Activated naive CD4-positive, alpha-beta T cell treated with anti-CD3 and anti-CD28 coated beads for 36 hours (primary cell): ENCODE results near the gene ZNF609. TPM values are rescaled to one million over a fixed set of nuclear protein-coding genes. Genes with fewer than 3 reads are reported as not detected.

Experiments used
- CTCF ChIA-PET: fragments of 350-600 bp; sonication (Branson Sonifier 250); formaldehyde crosslinking; loops from one replicate; lab custom pipeline; 2021; ENCODE audit warnings: antibody characterized with exemption; lab: Charles Lee
- DNase-seq: peaks from one replicate; pipeline ENCODE4 v3.0.0-alpha.2; 2020
- H3K27ac Mint-ChIP-seq: one replicate; pipeline ENCODE4 v1.8.0; 2021; ENCODE audit warnings: mild to moderate bottlenecking, mixed read lengths
- H3K27me3 Mint-ChIP-seq: one replicate; pipeline ENCODE4 v1.8.0; 2021; ENCODE audit warnings: low read depth, mixed read lengths
- H3K36me3 Mint-ChIP-seq: one replicate; pipeline ENCODE4 v1.8.0; 2021; ENCODE audit warnings: low read depth, mixed read lengths
- H3K4me1 Mint-ChIP-seq: one replicate; pipeline ENCODE4 v1.8.0; 2021; ENCODE audit warnings: low read depth, mixed read lengths
- H3K4me3 Mint-ChIP-seq: one replicate; pipeline ENCODE4 v1.8.0; 2021; ENCODE audit warnings: mild to moderate bottlenecking, moderate library complexity, mixed read lengths
- H3K9me3 Mint-ChIP-seq: one replicate; pipeline ENCODE4 v1.8.0; 2021; ENCODE audit warnings: mixed read lengths
- intact Hi-C: fragments of 100-400 bp; cut with micrococcal nuclease; formaldehyde crosslinking; loops from one replicate; pipeline ENCODE4 v1.15.1; 2023
- total RNA-seq, 2 experiments: library from RNA; stranded (reverse); gene quantifications; one replicate each; pipeline ENCODE4 v1.2.3, GENCODE V29; 2021

Gene ZNF609
- total RNA-seq, 2 experiments from 2014 or later, result 39.5 to 40.4 TPM

DNA sequence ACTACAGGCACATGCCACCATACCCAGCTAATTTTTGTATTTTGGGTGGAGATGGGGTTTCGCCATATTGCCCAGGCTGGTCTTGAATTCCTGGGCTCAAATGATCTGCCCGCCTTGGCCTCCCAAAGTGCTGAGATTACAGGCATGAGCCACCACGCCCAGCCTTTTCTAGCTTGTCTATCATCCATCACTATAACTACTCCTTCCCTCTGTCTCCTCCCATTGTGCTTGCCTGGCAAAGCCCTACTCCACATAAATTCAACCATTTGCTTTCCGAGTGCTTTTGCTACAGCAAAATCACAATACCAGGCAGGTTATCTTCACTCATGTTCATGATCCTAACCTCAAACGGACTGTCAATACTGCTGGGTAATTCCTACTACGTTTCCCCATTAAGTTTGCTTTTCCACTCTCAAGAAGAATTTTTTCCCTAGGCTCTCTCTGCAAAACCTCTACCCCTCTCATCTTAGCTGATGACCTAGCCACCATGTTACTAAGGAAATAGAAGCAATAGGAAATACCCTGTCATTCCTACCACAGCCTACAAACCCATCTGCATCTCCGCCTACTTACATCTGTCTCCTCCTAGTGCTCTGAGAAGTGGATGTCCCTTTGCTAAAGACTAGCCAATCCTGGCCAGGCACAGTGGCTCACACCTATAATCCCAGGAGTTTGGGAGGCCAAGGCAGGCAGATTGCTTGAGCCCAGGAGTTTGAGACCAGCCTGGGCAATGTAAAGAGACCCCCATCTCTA is 250.5 kb downstream of the ZNF609 start:
- CTCF ChIA-PET, result interaction anchor here (0.7 kb wide), 1 partner anchor 495 kb away, joined by 3 read pairs; no protein-coding TSS in a partner anchor
- no peaks in the 10 kb centered on the region for H3K36me3 Mint-ChIP-seq
- H3K4me3 Mint-ChIP-seq, result no peak overlapping the region
- no peak overlapping the region for H3K27ac Mint-ChIP-seq
- no peaks in the 10 kb centered on the region for H3K27me3 Mint-ChIP-seq
- no peaks in the 10 kb centered on the region for H3K9me3 Mint-ChIP-seq
- no peak for DNase-seq
- intact Hi-C loops, result no loop called here
- no peaks in the 10 kb centered on the region for H3K4me1 Mint-ChIP-seq

DNA sequence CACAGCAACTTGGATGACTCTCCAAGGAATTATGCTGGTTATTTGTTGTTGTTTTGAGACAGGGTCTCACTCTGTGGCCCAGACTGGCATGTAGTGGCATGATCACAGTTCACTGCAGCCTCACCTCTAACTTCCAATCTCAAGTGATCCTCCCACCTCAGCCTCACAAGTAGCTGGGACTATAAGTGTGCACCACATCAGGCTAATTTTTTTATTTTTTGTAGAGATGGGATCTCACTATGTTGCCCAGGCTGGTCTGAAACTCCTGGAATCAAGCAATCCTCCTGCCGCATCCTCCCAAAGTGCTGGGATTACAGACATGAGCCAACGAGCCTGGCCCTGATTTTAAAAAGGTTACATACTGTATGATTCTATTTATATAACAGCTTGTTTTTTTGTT is 252.0 kb downstream of the ZNF609 start:
- H3K27me3 Mint-ChIP-seq, result no peaks in the 10 kb centered on the region
- no peak for DNase-seq
- H3K36me3 Mint-ChIP-seq, result no peaks in the 10 kb centered on the region
- intact Hi-C loops, result no loop called here
- H3K27ac Mint-ChIP-seq, result no peak overlapping the region
- CTCF ChIA-PET, result interaction anchor here (0.6 to 0.7 kb wide), 2 partner anchors 15 to 129 kb away, joined by 3 read pairs; no protein-coding TSS in a partner anchor
- H3K9me3 Mint-ChIP-seq, result no peaks in the 10 kb centered on the region
- peaks cover 5% of the 10 kb centered on the region for H3K4me1 Mint-ChIP-seq
- H3K4me3 Mint-ChIP-seq, result no peak overlapping the region

DNA sequence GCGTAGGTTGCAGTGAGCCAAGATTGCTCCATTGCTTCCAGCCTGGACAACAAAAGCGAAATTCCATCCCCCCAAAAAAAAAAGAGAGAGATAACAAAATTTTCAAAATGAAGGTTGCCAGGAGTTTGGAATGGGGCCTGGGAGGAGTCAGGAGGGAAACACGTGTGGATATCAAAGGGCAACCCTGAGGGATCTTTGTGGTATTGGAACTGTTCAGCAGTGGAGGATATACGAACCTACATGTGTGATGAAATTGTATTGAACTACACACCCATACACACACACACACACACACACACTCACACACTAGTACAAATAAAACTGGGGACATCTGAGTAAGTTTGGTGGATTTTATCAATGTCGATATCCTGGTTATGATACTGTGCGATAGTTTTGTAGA is 253.2 kb downstream of the ZNF609 start:
- H3K4me1 Mint-ChIP-seq, result peaks cover 16% of the 10 kb centered on the region
- H3K27ac Mint-ChIP-seq, result no peak overlapping the region
- H3K4me3 Mint-ChIP-seq, result no peak overlapping the region
- no peak for DNase-seq
- intact Hi-C loops, result no loop called here
- H3K27me3 Mint-ChIP-seq, result no peaks in the 10 kb centered on the region
- H3K9me3 Mint-ChIP-seq, result no peaks in the 10 kb centered on the region
- H3K36me3 Mint-ChIP-seq, result no peaks in the 10 kb centered on the region
- CTCF ChIA-PET, result no interaction called here

DNA sequence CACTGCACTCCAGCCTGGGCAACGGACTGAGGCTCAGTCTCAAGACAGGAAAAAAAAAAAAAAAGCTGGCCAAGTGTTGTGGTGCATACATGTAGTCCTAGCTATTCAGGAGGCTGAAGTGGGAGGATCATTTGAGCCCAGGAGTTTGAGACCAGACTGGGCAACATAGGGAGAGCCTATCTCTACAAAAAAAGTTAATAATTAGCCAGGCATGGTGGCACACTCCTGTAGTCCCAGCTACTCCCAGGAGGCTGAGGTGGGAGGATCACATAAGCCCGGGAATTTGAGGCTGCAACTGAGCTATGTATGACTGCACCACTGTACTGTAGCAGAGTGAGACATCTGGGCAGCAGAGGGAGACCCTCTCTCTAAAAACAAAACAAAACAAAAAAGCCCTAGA is 256.1 kb downstream of the ZNF609 start:
- Mint-ChIP-seq H3K27me3 (no peaks in the 10 kb centered on the region), H3K36me3 (no peaks in the 10 kb centered on the region), H3K4me3 (no peak overlapping the region), H3K4me1 (peaks cover 19% of the 10 kb centered on the region), H3K9me3 (no peaks in the 10 kb centered on the region), H3K27ac (no peak overlapping the region)
- intact Hi-C loops, result no loop called here
- no peak for DNase-seq
- CTCF ChIA-PET, result interaction anchor here (0.6 to 1.6 kb wide), 5 partner anchors 12 to 562 kb away, joined by 3 to 5 read pairs (median 4); no protein-coding TSS in a partner anchor

DNA sequence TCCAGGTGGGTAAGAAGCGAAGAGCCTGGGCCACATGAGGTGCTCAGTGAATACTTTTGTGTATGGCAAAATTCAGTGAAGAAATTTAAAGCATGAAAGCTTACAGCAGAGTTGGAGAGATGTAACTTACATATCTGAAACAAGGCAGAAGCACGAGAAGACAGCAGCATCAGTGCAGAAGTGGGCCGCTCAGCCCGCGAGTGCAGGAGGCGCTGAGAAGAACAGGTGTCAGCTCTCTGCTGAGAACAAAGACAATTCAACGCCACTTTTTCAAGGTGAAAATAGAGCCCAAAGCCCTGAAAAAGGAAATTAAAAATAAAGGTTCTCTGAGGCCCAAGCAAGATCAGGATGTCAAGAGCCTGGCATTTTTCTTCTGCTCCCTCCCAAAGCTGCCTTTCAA is 256.8 kb downstream of the ZNF609 start:
- intact Hi-C loops, result no loop called here
- H3K27me3 Mint-ChIP-seq, result no peaks in the 10 kb centered on the region
- no peak for DNase-seq
- peaks cover 19% of the 10 kb centered on the region for H3K4me1 Mint-ChIP-seq
- H3K36me3 Mint-ChIP-seq, result no peaks in the 10 kb centered on the region
- CTCF ChIA-PET, result interaction anchor here (0.6 to 3.7 kb wide), 5 partner anchors 11 to 563 kb away, joined by 3 to 10 read pairs (median 5); no protein-coding TSS in a partner anchor
- H3K9me3 Mint-ChIP-seq, result no peaks in the 10 kb centered on the region
- H3K27ac Mint-ChIP-seq, result no peak overlapping the region
- no peak overlapping the region for H3K4me3 Mint-ChIP-seq

DNA sequence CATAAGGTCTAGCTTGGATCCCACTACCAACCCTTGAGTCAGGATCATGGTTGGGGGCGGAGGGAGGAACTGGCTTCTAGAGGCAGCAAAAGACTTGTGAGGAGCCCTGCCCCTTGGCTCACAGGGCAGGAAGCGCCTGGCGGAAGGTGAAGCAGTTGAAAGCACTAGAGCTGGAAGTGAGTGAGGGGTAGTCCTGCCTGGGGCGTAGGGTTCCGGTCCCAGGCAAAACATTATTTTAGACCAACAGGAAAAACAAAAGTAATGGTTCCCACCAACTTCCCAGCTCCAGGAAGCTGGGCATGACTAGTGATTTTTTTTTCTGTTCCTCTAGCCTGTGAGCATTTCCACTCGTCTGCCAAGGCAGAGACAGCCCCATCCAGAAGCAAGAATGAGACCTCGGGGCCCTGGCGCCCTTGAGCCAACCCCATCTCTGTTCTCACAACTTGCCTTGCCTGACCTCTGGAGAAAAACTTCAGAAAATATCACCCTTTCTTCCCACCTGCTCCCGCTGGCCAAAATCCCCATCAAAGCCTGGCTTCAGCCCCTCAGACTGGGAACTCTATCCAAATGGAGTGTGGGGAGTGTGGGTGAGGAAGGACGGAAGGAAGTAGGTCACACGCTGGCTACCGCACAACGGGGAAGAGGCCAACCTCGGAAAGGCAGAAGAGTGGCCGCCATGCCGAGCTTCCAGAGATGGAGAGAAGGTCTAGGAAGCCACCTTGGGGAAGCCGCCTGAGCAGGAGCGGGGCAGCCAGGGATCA is 257.5 kb downstream of the ZNF609 start:
- peaks cover 19% of the 10 kb centered on the region for H3K4me1 Mint-ChIP-seq
- peak overlapping the region; percentile 41 for H3K27ac Mint-ChIP-seq
- no peak overlapping the region for H3K4me3 Mint-ChIP-seq
- H3K36me3 Mint-ChIP-seq, result no peaks in the 10 kb centered on the region
- no peaks in the 10 kb centered on the region for H3K9me3 Mint-ChIP-seq
- peak; percentile 56 for DNase-seq
- no peaks in the 10 kb centered on the region for H3K27me3 Mint-ChIP-seq
- CTCF ChIA-PET, result interaction anchor here (0.5 to 3.7 kb wide), 4 partner anchors 10 to 185 kb away, joined by 3 to 10 read pairs (median 6); no protein-coding TSS in a partner anchor
- intact Hi-C loops, result no loop called here

DNA sequence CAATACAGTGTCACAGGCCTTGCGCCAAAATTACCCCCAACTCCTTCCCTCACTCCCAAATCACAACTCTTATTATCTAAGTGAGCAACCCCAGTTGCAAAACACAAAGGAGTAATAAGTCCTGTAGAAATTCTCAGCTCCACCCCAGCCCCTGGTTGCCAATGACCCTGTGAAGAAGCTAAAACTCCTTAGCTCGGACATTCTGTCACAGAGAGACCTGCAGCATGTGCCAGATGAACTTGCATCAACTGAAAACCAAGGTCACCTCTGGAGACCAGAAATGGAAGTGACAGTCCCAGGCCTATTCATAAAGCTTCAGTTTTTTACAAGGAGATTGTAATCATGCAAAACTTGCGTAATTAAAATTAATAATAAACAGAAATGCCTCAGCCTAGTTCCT is 259.8 kb downstream of the ZNF609 start:
- CTCF ChIA-PET, result interaction anchor here (0.7 to 3.7 kb wide), 6 partner anchors 8 to 90 kb away, joined by 3 to 10 read pairs (median 4); no protein-coding TSS in a partner anchor
- H3K27ac Mint-ChIP-seq, result no peak overlapping the region
- H3K27me3 Mint-ChIP-seq, result no peaks in the 10 kb centered on the region
- H3K4me3 Mint-ChIP-seq, result no peak overlapping the region
- no peaks in the 10 kb centered on the region for H3K36me3 Mint-ChIP-seq
- intact Hi-C loops, result no loop called here
- no peaks in the 10 kb centered on the region for H3K9me3 Mint-ChIP-seq
- peaks cover 19% of the 10 kb centered on the region for H3K4me1 Mint-ChIP-seq
- DNase-seq, result no peak

DNA sequence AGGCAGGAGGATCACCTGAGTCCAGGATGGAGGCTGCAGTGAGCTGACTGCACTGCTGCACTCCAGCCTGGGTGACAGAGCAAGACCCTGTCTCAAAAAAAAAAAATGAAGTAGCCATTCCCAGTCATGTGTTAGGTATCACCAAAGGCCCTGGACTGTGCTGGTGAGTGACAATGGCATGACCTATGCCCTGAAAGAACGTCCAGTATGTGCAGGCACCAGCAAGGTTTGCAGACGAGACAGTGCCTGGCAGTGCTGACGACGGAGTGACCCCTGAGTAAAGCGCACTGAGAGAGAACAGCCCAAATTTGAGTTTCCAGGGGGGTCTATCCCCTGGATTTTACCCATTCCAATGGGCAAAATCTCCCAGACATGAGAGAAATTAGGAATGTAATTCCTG is 269.8 kb downstream of the ZNF609 start:
- CTCF ChIA-PET, result interaction anchor here (0.6 to 9.8 kb wide), 11 partner anchors 11 to 479 kb away, joined by 3 to 205 read pairs (median 4); no protein-coding TSS in a partner anchor
- Mint-ChIP-seq H3K9me3 (no peaks in the 10 kb centered on the region), H3K27me3 (peaks cover 3% of the 10 kb centered on the region), H3K4me1 (peaks cover 3% of the 10 kb centered on the region), H3K27ac (no peak overlapping the region), H3K36me3 (no peaks in the 10 kb centered on the region), H3K4me3 (no peak overlapping the region)
- DNase-seq, result no peak
- intact Hi-C loops, result loop anchor here (2.0 kb wide), 1 partner anchor 165 kb away; no protein-coding TSS in a partner anchor

DNA sequence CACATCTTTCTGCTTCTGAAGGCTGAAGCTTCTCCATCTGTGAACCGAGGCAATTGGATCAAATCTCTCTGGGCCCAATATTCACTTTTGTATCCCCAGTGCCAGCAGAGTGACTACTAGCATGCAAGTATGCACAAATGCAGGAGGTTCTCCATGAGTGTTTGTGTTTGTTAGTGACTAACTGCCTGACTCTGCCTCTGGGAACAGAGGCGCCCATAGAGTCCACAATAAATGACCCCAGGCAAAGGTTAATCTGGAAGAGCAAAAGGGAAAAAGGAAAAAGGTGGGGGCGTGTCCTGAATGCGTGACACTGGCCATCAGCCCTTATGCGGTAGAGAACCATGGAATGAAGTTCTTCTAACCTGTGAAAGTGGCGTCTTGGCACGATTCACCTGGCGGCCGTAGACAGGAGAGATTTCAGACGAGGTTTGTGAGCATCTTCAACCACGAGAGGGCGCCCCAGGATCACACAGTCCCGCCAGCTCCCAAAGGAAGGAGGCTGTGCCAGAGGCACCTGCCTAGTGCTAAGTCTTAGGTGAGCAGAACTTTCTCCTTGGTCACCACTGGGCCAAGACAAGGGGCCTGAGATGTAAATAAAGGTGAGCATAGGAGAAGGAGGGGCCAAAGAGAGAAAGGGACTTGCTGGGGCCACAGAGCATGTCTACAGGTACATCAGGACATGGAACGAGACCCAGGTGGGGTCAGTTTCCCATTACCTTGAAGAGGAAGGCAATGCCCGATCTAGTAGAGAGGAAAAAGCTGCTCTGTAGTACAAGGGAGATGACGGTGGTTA is 270.8 kb downstream of the ZNF609 start:
- Mint-ChIP-seq H3K4me3 (no peak overlapping the region), H3K36me3 (no peaks in the 10 kb centered on the region), H3K9me3 (no peaks in the 10 kb centered on the region), H3K4me1 (peaks cover 3% of the 10 kb centered on the region), H3K27me3 (peaks cover 3% of the 10 kb centered on the region), H3K27ac (no peak overlapping the region)
- peak; percentile 94 for DNase-seq
- intact Hi-C loops, result loop anchor here (1.0 to 2.0 kb wide), 5 partner anchors 79 to 347 kb away; no protein-coding TSS in a partner anchor
- CTCF ChIA-PET, result interaction anchor here (0.5 to 9.8 kb wide), 17 partner anchors 10 to 277 kb away, joined by 3 to 205 read pairs (median 4); no protein-coding TSS in a partner anchor

DNA sequence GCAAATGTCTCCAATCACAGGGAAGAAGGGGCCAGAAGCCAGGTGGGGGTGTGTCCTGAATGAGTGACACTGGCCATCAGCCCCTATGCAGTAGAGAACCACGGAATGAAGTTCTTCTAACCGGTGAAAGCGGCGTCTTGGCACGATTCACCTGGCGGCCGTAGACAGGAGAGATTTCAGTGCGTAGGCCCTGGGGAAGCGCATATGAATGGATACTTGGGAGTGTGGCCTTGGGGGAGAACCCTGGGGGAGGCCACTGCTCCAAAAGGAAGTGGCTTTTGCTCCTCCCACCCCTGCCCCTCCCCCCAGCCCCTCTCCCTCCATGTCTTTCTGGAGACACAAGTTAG is 271.4 kb downstream of the ZNF609 start:
- H3K36me3 Mint-ChIP-seq, result no peaks in the 10 kb centered on the region
- CTCF ChIA-PET, result interaction anchor here (1.2 to 9.8 kb wide), 6 partner anchors 11 to 277 kb away, joined by 3 to 205 read pairs (median 4); no protein-coding TSS in a partner anchor
- peaks cover 3% of the 10 kb centered on the region for H3K27me3 Mint-ChIP-seq
- no peak overlapping the region for H3K27ac Mint-ChIP-seq
- H3K4me3 Mint-ChIP-seq, result no peak overlapping the region
- no peak for DNase-seq
- peaks cover 3% of the 10 kb centered on the region for H3K4me1 Mint-ChIP-seq
- no peaks in the 10 kb centered on the region for H3K9me3 Mint-ChIP-seq
- intact Hi-C loops, result loop anchor here (1.0 to 2.0 kb wide), 5 partner anchors 79 to 347 kb away; no protein-coding TSS in a partner anchor

DNA sequence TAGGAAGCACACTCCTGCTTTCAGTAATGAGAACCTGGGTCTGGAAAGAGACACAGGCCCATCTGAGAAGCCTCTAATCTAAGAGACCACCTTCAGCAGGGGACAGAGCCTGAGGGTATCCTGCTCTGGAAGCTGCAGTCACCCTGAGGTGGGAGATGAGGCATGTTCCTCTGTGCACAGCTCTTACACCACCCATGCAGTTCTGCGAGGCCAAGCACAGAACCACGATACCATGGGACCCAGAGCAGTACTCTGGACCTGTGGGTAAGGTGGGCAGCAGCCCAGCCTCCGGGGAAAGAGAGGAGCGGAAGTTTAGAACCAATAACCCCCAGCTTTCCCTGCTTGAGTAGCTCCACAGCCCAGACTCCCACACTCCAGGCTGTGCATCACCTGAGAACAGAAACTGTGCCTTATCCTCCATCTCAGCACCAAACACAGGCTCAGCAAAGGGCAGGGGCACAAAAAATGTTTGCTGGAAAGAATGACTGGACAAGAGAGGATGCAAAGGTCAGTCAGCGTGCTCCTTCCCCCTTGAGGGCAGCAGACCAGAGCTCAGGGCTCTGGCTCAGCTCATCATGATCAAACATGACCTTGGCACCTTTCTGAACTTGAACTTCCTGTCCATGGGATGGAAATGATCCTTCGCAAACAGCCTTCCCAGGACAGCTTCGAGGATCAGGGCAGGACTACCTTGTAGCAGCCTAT is 271.9 kb downstream of the ZNF609 start:
- Mint-ChIP-seq H3K4me3 (no peak overlapping the region), H3K27ac (no peak overlapping the region)
- CTCF ChIA-PET, result interaction anchor here (0.6 to 9.8 kb wide), 9 partner anchors 47 to 323 kb away, joined by 3 to 205 read pairs (median 4); no protein-coding TSS in a partner anchor

More for the DNA sequence above, 271.9 kb downstream of the ZNF609 start:
- H3K4me1 Mint-ChIP-seq, result peaks cover 3% of the 10 kb centered on the region
- intact Hi-C loops, result no loop called here
- H3K9me3 Mint-ChIP-seq, result no peaks in the 10 kb centered on the region
- peaks cover 3% of the 10 kb centered on the region for H3K27me3 Mint-ChIP-seq
- no peak for DNase-seq
- H3K36me3 Mint-ChIP-seq, result no peaks in the 10 kb centered on the region
